HK-2 (cell line): ENCODE measurements around the gene EXOC3L1.

Experiments used
- DNase-seq: peaks from one replicate; pipeline ENCODE4 v3.0.0-alpha.2; 2018; ENCODE audit not compliant: unreplicated experiment

EXOC3L1 gene, protein sequence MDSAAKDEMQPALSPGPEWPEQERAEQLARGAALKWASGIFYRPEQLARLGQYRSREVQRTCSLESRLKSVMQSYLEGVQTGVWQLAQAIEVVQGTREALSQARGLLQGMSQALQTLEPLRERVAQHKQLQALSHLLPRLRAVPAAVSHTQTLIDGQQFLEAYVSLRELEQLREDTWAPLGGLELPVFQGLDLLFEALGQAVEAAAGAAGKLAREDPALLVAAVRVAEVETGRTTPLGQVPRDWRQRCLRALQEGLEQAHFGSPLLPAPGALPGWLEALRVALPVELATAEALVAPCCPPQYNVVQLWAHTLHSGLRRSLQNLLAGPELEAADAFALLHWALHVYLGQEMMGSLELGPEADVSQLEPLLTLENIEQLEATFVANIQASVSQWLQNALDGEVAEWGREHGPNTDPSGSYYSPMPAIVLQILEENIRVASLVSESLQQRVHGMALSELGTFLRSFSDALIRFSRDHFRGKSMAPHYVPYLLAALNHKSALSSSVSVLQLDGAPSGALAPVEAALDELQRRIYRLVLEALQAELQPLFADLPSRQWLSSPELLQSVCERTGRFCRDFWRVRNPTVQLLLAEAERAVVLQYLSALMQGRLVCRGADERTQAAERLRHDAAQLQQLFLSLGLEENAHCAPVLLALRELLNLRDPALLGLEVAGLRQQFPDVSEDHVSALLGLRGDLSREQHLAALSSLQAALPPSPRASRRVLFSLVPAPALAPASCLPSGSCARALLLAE

DNA sequence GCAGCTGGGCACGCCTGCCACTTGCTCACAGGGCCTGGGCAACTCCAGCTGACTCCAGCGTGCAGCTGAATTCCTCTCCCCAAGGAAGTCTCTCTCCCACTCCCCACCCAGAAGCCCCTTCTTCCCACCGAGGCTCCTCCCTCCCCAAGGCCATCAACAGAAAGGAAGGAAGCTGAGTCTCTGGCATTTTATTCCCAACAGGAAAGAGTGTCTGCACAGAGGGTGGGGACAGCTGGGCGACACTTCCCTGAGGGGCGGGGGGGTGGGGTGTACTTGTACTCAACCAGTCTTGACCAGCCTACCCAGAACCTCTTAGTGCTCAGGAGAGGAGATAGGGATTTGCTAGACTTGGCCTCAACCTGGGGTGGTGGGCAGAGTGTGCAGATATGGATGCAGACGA, at the start of gene EXOC3L1:
TSS of gene EXOC3L1 (minus strand) at position 96 of the 400 bp plus-strand sequence. CDS start 460 bp downstream, outside the sequence.
- DNase-seq, result no peak

DNA sequence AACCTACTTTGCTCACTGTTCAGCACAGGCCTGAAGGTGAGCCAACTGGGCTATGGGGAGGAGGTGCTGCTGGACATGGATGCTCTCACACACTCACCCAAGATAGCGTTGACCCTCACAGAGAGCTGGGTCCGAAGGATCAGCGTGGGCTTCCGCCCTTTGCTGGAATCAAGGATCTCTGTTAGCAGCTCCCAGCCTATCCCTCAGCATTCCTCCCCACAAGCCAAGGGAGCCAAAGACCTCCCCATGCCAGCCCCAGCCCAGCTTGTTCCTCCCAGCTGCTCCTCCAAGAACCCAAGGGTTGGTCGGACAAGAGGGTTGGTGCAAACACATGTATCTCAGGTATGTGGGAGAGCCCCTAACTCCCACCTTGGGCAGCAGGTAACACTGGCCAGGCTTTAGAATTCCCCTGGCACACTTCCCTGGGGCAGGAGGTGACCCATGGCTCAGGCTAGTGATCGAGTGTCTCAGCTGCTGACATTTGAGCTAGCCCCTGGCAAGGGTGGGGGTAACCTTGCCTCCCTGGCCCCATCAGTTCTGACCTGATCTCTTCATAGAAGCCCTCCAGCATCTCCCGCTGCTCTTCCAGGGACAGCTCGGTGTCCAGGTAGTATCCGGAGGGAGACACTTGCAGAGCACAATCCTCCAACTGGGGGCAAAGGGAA, 49.0 kb upstream of the EXOC3L1 start:
- DNase-seq, result no peak

DNA sequence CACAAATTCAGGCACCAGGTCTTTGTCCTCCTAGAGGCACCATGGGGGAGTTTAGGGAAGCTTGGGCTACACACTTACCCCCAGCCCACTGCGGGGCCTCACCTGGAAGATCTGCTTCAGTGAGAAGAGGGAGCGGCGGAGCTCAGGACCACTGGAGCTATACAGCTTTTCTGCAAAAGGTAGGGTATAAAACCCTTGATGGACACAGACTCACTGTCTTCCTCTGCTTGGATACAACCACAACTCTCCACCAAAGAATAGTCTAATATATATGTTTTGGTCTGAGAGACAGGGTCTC, 48.3 kb upstream of the EXOC3L1 start:
- DNase-seq, result no peak

DNA sequence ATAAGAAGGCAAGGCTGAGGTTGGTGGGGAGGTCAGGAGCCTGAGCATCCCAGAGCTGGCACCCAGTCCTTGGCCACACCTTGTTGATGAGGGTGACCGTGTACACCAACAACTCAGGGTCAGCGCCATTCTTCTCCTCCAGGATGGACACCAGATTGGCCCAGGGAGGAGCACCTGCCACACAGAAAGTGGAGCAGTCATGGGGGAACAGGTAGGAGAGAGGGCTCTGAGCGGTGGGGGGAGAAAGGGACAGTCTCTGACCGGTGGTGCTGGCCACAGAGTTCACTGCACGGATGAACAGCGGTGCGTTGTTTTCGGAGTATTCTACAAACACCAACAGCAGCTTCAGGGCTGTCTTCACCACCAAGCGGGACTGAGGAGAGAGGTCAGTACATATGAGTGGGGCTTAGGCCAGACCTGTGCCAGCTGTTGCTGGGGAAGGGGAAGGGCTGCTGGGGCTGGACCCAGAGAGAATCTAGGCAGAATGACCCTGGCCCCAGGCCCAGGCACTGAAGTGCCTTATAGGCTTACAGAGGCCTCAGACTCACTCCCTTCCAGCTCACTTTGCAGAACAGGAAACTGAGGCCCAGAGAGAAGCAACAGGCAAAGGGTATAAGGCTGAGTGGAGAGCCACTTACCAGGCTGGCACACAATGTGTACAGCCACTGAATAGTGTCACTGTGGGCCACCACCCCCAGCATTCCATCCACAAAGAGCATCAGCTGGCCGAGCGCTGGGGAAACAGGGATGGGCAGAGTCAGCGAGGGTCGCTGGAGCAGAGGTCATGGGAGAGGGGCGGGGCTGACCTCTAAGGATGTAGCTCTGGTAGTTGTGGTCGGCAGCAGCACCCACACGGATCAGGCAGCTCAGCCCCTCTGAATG, 47.7 kb upstream of the EXOC3L1 start:
- DNase-seq, result no peak

DNA sequence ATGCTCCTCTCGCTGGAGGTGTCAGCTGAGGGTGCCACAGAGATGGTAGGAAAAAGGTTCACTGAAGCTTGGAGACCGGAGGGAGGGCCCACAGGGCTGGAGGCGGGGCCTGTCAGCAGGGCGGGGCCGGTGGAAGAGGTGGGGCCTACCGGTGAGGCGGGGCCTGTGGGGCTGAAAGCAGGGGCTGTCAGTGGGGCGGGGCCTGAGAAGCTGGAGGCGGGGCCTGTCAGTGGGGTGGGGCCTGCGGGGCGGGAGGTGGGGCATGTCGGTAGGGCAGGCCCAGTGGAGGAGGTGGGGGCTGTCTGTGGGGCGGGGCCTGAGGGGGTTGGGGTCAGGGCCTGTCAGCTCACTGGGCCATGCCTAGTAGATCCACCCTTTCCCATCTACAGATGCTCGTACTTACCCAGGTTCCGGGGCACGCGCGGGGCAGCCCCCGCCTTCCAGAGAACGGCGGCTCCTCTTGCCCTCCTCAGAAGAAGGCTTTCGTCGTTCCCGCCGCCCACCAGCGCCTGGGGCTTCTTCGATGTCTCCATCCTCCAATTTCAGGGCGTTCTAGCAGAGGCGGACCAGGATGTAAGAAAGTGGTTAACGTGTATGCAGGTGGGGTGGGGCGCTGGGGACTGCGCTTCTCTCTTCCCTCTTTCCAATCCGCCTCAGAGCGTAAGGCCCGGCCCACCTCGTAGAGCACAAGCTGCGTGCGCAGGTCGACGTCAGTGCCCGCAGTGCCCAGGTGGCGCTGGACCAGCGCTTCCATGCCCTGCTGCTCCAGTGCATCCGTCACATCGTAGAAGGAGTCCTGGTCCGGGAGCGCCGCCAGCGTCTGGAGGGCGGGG, 46.8 kb upstream of the EXOC3L1 start:
- DNase-seq, result peak; percentile 59

DNA sequence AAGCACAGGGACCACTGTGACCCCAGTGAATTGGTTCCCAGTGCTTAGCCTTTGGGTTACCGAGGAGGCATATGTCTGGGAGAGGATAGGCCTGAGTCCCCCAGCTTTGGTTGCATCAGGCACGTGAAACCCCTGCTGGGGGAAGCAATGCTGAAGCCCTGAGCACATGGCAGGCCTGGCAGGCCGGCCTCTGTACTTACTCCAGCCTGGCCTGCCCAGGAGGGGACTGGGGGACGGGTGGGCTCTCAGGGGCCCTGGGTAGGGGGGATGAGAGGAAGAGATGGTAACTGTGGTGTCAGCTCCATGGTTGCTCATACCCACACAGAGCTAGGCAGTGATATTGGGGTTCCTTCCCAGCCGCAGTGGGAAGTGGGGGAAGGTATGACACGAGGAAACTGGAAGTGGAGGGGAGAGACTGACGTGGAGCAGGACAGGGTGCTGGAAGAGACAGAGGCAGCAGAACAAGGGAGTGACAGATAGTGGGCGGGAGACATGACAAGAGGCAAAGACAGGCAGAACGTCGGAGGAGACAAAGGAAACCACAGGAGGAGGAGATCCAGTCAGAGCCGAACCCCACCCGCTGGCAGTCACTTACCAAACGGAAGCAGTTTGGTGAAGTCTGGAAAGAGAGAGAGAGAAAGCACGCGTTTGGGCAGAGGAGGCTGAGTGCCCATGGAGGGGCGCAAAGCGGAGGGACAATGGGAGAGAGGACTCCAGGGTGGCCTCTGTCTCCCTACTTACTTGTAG, 46.1 kb upstream of the EXOC3L1 start:
- DNase-seq, result no peak

DNA sequence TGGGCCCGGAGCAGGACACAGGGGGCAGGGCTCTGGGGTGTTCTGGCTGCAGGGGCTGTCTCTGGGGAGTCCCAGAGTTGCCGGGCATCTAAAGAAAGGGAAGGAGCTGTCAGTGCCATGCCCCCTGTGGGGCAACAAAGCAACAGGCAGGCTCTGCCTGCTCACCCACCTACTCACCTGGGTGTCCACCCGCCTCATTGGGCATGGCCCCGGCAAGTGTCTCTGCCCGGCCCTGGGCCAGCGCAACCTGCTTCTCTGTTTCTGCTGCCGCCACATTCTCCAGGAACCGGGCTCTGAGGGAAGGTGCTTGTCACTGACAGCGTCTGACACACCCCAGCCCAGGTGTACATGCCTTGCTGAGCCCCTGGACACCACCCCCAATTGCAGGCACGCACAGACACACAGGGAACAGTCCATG, 44.3 kb upstream of the EXOC3L1 start:
- no peak for DNase-seq

DNA sequence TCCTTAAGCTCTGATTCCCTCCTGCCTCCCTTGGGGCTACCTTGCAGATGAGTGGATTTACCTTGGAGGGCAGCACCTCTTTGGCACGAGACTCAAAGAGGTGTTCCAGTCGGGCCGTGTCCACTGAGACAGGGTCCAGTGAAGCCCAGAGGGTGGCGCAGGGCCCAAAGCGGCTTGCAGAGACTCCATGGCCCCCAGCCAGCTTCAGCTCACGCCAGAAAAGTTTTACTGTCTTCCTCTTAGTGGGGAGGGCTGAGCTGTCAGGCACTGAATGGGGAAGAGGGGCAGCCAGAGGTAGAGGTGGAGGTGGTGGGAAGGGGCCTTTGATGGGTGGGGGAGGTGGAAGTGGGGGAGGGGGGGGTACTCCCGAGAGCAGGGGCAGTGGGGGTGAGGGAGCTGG, 43.7 kb upstream of the EXOC3L1 start:
- no peak for DNase-seq

DNA sequence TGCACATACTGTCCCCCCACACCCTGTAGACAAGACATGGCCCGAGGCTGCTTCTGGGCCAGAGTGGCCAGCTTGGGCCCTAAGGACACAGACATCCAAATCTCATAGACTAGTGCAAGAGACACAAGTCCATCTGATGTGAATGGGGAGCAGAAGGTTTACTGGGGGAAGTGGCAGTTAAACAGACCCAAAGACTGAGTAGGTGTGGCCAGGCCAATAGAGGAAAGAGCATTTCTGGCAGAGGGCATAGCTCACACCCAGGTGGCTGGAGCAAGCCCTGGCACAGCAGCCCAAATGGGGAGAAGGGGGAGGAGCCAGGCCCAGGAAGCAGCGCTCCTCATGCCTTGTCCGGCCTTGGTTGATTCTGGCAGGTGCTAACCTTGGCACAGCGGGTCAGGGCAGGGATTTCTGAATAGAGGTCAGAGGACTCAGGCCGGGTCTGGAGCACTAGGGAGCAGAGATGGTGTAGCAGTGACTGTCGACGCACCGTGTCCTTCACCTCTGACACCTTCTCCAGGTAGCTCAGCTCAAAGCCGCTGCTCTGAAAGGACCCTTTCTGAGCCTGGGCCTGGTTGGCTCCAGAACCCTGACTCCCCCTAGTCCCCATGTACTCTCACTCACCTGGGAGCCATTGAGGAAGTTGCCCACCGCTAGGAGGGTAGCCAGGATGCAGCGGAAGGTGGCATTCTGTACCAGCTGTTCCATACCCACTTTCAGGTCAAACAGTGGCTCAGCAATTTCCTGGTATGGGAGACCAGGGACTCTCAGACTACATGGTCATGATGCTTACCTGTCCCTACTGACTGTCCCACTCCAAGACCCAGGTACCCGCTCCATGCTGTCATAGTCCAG, 41.1 kb upstream of the EXOC3L1 start:
- DNase-seq, result peak; percentile 3

DNA sequence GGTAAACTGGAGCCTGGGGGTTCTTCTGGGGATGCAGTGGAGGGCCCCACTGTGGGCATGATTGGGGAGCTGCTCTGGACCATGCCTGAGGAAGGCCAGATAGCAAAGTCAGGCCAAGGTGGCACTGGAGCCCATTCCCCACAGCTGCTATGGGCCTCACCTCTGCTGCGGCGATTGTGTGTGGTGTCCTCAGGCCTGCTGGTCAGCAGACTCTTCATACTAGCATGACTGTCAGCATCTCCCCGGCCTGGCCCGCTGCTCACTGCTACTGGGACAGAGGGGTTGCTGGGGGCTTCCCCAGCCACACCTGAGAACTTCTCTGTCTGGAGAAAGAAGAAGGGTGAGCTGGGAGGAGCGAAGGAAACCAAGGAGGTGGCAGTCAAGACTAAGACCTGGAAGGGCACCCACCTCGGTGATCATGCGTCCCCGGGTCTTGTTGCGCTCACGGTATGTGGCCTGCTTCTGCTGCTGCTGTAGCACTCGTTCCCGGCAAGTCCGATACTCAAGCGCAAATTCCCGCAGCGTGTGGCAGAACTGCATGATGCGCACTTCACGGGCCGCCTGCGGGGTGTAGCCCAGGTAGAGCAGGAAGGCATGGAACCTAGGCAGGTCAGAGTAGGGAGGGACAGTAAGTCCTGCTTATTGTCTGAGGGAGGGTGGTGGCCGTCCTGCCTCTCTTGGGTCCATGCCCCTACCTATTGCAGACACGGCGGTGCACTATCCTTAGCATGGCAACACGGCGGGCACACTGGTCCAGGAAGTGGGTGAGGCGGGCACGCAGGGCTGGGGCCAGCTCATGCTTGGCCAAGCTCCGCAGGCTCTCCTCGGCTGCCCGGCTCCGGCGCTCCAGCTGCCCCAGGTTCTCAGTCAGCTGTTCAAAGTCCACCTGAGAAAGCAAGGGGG, 40.2 kb upstream of the EXOC3L1 start:
- DNase-seq, result no peak

DNA sequence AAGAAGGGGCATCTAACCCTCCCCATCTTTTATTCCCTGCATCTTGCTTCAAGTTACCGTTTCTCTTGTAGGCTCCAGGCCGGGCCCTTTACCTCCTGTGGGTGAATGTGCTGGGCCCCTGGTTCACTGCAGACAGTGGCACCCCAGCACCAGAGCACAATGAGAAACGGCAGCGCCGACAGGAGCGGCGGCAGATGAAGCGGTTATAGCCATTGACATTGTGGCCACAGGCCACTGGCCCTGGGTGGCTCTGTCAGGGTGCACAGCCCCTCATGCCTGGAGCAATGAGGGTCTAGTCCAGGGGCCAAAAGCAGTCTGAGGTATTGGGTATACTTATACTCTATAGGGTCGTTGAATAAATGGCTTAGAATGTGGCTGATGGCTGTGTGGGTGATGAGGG, 39.0 kb upstream of the EXOC3L1 start:
- DNase-seq, result no peak

DNA sequence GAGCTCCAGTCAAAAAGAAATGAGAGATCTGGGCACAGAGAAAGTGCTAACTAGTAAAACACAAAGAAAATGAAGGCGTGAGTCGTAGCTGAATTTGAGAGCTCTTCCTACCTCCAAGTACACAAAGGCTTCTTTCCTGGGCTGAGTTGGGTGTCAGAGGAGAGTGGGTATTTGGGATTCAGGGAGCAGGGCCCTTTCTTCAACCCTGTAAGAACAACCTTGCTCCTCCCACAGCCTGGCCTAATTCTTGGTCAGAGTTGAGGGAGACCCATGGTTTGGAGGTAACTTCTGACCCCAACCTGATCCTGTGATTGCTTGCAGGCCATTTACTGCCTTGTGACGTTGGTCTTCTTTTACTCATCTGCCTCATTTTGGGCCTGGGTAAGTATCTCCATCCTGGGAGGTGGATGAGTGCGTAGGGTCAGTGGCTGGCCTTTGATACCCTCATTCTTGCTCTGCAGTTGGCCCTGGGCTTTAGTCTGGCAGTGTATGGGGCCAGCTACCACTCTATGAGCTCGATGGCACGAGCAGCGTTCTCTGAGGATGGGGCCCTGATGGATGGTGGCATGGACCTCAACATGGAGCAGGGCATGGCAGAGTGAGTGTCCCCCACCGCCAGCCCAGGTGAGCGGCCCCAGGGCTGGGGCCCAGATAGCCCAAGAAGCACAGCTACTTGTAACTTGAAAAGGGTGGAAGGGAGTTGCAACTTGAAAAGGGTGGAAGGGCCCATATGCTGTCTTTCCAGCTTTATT, 38.3 kb upstream of the EXOC3L1 start:
- DNase-seq, result no peak

DNA sequence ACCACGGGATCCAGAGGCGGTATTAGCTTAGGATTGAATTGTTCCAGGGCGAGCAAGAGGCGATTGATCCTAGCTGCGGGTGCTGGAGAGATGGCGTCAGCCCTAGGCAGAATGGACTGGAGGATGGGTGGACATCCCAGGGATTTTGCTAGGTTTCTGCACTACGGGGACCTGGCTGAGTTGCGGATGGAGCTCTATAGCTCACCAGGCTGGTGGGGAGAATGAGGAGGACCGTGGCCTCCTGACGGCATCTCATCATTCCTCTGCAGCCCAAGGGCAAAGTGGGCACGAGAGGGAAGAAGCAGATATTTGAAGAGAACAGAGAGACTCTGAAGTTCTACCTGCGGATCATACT, 37.6 kb upstream of the EXOC3L1 start:
- no peak for DNase-seq

DNA sequence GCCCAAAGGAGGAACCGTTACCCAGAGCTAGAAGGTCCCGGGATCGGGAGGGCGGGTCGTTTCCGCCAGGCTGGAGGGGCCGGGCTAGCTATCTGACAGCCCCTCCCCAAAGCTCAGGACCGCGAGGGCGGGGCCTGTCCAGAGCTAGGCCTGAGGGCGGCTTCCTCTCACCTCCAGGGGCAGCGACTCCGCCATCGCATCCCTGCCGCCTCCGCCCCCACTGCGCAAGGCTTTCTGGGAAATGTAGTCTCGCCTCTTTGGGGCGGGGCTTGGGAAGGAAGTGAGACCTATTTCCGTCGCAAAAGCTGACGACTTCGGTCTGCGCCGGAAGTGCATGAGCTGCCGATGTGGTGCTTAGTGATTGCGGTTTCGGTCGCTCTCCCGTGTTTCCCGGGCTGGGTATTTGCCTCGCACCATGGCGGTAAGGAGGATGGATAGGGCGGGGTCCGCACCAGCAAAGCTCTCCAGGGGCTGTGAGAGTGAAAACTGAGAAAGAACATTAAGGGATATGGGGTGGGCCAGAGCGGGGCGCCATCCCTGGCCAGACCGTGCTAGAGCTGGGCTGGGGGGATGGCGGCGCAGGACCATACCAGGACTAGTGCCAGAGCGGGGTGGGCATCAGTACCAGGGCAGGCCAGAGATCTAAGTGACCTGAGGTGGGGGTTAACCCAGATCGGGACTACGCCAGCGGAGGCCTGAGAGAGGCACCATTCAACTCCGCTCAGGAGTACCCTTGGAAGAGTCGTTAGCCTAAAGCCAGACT, 37.0 kb upstream of the EXOC3L1 start, which contains the start of gene TMEM208:
TSS of gene TMEM208 (plus strand) at position 327 of the 763 bp plus-strand sequence. CDS start at position 416, 89 bp downstream.
- peak; percentile 99 for DNase-seq

DNA sequence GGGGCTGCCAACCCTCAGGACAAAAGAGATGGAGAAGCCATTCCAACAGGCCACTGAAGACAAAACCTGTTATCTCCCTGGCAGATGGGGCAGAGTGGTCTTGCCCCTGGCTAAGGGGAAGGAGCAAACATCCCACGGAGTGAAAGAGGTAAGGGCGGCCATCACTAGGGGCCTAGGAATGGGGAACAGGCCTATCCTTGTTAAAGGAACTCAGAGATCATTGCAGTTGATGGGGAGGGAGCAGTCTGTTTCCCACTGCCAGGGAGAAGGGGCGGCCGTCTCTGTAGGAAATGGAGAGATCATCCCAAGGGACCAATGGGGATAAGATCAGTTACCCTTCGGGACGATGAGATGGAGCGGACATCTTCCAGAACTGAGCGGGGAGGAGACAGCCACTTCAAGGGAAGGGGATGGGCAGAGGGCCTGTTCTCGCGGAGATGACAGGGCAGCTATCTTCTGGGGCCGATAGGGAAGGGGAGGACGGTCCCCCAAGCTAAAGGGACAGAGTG, 36.4 kb upstream of the EXOC3L1 start:
- no peak for DNase-seq

DNA sequence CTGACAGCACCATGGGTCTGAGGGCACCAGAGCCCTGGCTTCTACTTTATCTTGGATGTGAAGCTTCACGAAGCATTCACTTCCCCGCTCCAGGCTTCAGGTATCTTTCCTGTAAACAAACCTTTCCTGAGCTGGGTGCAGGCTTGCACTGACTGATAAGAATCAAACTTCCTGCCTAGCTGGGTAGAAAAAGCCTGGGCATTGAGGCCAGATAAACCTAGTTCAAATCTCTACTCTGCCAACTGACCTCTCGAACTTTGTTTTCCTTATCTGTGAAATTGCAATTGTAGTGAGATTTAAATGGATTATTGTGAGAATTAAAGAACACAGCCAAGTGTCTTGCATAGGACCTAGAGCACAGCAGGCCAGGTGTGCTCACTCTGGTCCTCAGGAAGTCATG, 34.1 kb upstream of the EXOC3L1 start:
- no peak for DNase-seq
